HG03575 (cell line): ENCODE data around the gene TOLLIP.
"Not testable (repeated sequence)": the region's sequence is repeated elsewhere in the genome, so short reads cannot be mapped to it uniquely, and the experiment has no call there.

Source experiments
- ATAC-seq: cut with Tn5 transposase; IDR thresholded peaks from one replicate; pipeline ENCODE4 v1.9.1; 2021; ENCODE audit not compliant: unreplicated experiment, insufficient number of reproducible peaks, low FRiP score; ENCODE audit errors: extremely low read depth

TOLLIP gene

GRCh38 chr11:1259076-1259461 lies 50.4 kb downstream of the TOLLIP start:
- ATAC-seq, result no peak

DNA sequence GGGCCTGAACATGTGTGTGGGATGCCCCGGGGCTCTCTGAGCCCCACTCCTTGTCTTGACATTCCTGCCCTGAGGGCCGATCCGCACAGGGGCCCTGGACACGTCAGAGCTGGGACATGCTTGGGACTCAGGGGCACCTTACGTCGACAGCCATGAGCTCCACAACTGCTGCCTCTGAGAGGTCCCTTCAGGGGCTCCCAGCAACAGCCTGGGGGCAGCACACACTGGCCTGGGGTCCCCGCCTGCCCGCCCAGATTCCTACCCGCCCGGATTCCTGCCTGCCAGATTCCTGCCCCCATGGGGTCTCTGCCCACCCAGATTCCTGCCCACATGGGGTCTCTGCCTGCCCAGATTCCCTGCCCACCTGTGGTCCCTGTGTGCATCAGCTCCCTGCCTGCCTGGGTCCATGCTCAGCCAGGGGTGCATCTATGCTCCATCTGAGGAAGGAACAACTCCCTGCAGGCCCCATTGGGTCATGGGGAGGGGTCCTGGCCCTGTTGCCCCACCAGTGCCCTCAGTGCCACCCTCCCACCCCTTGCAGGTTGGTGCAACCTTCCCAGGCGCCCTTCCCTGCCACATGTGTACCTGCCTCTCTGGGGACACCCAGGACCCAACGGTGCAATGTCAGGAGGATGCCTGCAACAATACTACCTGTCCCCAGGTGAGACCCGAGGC lies 50.9 kb downstream of the TOLLIP start:
- ATAC-seq, result no peak

- ATAC-seq, result no peak
These were observed 51.5 kb downstream of the TOLLIP start for GRCh38 chr11:1257916-1258315.

- ATAC-seq, result no peak
These were observed 52.1 kb downstream of the TOLLIP start for GRCh38 chr11:1257366-1257765.

DNA sequence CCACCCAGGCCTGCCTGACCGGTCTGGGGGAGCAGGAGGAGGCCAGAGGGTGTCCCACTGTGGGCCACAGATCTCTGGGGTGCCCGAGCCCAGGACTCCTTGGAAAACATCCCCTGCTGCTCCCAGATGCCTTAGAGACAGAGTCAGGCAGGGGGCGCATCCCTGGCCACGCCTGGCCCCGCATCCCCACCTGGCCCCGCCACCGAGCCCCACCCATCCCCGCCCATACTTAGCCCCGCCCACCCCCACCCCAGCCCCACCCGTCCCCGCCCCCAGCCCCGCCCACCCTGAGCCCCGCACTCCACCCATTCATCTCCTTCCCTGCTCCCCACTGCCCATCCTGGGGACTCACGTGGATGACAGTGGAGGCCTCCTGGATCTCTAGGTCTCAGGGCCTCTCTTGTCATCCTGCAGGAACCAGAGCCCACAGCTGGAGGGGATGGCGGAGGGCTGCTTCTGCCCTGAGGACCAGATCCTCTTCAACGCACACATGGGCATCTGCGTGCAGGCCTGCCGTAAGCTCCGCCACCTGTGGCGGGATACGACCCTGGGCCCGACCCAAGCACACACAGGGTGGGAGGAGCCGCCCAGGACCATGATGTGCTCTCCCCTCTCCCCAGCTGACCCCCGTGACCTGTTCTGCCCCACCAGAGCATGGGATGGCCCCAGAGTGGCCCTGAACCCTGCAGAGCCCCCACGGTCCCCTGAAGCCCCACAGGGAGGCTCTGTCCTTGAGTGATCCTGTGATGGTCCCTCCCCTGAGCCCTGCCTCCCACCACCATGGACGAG lies 53.0 kb downstream of the TOLLIP start:
- no peak for ATAC-seq

- ATAC-seq, result no peak
These were observed 54.3 kb downstream of the TOLLIP start for GRCh38 chr11:1255151-1255550.

GRCh38 chr11:1254733-1255132 lies 54.7 kb downstream of the TOLLIP start:
- ATAC-seq, result no peak

DNA sequence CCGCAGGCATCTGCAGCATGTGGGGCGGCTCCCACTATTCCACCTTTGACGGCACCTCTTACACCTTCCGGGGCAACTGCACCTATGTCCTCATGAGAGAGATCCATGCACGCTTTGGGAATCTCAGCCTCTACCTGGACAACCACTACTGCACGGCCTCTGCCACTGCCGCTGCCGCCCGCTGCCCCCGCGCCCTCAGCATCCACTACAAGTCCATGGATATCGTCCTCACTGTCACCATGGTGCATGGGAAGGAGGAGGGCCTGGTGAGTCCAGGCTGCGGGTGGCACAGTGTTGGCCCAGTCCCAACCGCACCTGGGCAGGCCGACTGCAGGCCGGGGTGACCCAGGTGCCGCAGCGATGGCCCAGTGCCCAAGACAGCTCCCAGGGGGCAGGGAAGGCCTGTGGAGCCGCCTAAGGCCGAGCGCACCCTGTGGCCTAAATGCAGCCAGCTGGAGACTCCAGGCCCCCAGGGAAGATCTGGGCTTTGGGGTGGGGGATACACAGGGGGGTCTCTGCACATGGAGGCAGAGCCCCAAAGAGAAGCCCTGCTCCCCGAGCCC lies 55.3 kb downstream of the TOLLIP start:
- ATAC-seq, result no peak

DNA sequence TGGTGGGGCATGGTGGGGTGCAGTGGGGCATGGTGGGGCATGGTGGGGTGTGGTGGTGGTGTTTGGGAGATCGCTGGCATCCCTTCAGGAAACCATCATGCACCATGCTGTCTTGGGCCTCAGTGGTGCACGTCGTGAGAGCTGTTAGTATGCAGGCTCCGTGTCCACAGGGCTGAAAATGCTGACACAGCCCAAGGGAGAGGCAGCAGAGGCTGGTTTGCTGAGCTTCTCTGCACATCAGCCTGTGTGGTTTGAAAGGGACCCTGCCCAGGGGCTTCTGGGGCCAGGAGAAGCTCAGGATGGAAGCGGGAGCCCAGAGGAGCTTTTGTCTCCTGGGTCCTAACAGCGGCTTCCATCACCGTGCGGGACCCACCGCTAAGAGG lies 56.3 kb downstream of the TOLLIP start:
- no peak for ATAC-seq

DNA sequence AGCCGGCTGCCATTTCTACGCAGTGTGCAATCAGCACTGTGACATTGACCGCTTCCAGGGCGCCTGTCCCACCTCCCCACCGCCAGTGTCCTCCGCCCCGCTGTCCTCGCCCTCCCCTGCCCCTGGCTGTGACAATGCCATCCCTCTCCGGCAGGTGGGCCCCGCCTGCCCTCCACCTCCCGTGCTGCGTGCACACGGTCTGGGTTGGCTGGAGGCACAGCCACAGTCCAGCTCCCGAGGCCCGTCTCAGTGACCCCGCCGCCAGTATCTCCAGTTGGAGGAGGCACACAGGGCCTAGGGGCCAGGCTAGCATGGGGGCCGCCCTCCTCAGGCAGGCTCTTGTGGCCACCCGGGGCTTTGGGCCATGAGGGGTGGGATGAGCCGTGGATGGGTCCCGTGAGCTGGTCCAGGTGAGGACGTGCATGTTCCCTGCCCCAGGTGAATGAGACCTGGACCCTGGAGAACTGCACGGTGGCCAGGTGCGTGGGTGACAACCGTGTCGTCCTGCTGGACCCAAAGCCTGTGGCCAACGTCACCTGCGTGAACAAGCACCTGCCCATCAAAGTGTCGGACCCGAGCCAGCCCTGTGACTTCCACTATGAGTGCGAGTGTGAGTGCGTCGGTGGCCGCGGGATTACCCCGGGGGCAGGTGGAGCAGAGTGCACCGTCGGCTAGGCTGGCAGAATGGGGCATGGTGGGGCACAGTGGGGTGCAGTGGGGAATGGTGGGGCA lies 56.9 kb downstream of the TOLLIP start:
- no peak for ATAC-seq

DNA sequence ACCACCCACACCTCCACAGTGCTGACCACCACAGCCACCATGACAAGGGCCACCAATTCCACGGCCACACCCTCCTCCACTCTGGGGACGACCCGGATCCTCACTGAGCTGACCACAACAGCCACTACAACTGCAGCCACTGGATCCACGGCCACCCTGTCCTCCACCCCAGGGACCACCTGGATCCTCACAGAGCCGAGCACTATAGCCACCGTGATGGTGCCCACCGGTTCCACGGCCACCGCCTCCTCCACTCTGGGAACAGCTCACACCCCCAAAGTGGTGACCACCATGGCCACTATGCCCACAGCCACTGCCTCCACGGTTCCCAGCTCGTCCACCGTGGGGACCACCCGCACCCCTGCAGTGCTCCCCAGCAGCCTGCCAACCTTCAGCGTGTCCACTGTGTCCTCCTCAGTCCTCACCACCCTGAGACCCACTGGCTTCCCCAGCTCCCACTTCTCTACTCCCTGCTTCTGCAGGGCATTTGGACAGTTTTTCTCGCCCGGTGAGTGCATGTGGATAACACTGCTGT lies 58.1 kb downstream of the TOLLIP start:
- no peak for ATAC-seq

DNA sequence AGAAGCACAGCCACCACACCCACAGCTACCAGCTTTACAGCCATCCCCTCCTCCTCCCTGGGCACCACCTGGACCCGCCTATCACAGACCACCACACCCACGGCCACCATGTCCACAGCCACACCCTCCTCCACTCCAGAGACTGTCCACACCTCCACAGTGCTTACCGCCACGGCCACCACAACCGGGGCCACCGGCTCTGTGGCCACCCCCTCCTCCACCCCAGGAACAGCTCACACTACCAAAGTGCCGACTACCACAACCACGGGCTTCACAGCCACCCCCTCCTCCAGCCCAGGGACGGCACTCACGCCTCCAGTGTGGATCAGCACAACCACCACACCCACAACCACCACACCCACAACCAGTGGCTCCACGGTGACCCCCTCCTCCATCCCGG lies 59.0 kb downstream of the TOLLIP start:
- ATAC-seq, result not testable (repeated sequence)

- not testable (repeated sequence) for ATAC-seq
These were observed 60.5 kb downstream of the TOLLIP start for GRCh38 chr11:1248951-1249350.

DNA sequence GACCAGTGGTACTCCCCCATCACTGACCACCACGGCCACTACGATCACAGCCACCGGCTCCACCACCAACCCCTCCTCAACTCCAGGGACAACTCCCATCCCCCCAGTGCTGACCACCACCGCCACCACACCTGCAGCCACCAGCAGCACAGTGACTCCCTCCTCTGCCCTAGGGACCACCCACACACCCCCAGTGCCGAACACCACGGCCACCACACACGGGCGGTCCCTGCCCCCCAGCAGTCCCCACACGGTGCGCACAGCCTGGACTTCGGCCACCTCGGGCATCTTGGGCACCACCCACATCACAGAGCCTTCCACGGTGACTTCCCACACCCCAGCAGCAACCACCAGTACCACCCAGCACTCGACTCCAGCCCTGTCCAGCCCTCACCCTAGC lies 62.4 kb downstream of the TOLLIP start:
- ATAC-seq, result not testable (repeated sequence)

DNA sequence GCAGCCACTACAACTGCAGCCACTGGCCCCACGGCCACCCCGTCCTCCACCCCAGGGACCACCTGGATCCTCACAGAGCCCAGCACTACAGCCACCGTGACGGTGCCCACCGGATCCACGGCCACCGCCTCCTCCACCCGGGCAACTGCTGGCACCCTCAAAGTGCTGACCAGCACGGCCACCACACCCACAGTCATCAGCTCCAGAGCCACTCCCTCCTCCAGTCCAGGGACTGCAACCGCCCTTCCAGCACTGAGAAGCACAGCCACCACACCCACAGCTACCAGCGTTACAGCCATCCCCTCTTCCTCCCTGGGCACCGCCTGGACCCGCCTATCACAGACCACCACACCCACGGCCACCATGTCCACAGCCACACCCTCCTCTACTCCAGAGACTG lies 63.1 kb downstream of the TOLLIP start:
- ATAC-seq, result not testable (repeated sequence)

GRCh38 chr11:1245717-1246116 lies 63.7 kb downstream of the TOLLIP start:
- not testable (repeated sequence) for ATAC-seq

- ATAC-seq, result not testable (repeated sequence)
These were observed 64.9 kb downstream of the TOLLIP start for GRCh38 chr11:1244557-1244956.

GRCh38 chr11:1243521-1243920 lies 65.9 kb downstream of the TOLLIP start:
- not testable (repeated sequence) for ATAC-seq

DNA sequence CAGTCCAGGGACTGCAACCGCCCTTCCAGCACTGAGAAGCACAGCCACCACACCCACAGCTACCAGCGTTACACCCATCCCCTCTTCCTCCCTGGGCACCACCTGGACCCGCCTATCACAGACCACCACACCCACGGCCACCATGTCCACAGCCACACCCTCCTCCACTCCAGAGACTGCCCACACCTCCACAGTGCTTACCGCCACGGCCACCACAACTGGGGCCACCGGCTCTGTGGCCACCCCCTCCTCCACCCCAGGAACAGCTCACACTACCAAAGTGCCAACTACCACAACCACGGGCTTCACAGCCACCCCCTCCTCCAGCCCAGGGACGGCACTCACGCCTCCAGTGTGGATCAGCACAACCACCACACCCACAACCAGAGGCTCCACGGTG lies 66.7 kb downstream of the TOLLIP start:
- not testable (repeated sequence) for ATAC-seq
